NCI-H2171 treated with DMSO at 0.1 percent for 48 hours (cell line): ENCODE results near the gene POTEF.
"Not testable (repeated sequence)": the region's sequence is repeated elsewhere in the genome, so short reads cannot be mapped to it uniquely, and the experiment has no call there.

Experiments
- DNase-seq: peaks from one replicate; lab custom pipeline; 2025; lab: John Stamatoyannopoulos, UW

Gene POTEF

GRCh38 chr2:130152816-130153595 lies 24.0 kb upstream of the POTEF start:
- no peak for DNase-seq

- not testable (repeated sequence) for DNase-seq
Measured at GRCh38 chr2:130152136-130152815, 23.3 kb upstream of the POTEF start.

- not testable (repeated sequence) for DNase-seq
Measured at GRCh38 chr2:130151145-130151512, 22.1 kb upstream of the POTEF start.

GRCh38 chr2:130150181-130151144 lies 21.4 kb upstream of the POTEF start:
- no peak for DNase-seq

GRCh38 chr2:130148515-130148914 lies 19.5 kb upstream of the POTEF start:
- peak; percentile 2 for DNase-seq

- DNase-seq: peak; percentile 54
Measured at GRCh38 chr2:130145006-130145414, 16.0 kb upstream of the POTEF start, which contains the start of gene CCDC74B. CCDC74B (minus strand) TSS chr2:130145112; CDS start chr2:130144996, 116 bp downstream.

- not testable (repeated sequence) for DNase-seq
Measured at GRCh38 chr2:130143266-130144039, 14.4 kb upstream of the POTEF start.

GRCh38 chr2:130142396-130143265 lies 13.6 kb upstream of the POTEF start:
- DNase-seq: not testable (repeated sequence)

GRCh38 chr2:130141645-130142370 lies 12.8 kb upstream of the POTEF start:
- not testable (repeated sequence) for DNase-seq

- not testable (repeated sequence) for DNase-seq
Measured at GRCh38 chr2:130141002-130141401, 12.0 kb upstream of the POTEF start.

- DNase-seq: not testable (repeated sequence)
Measured at GRCh38 chr2:130140516-130140915, 11.5 kb upstream of the POTEF start.

- not testable (repeated sequence) for DNase-seq
Measured at GRCh38 chr2:130139331-130140280, 10.6 kb upstream of the POTEF start.

- peak; percentile 1 for DNase-seq
Measured at GRCh38 chr2:130138841-130139251, 9.8 kb upstream of the POTEF start.

- not testable (repeated sequence) for DNase-seq
Measured at GRCh38 chr2:130138326-130138725, 9.3 kb upstream of the POTEF start.

- not testable (repeated sequence) for DNase-seq
Measured at GRCh38 chr2:130137118-130137517, 8.1 kb upstream of the POTEF start.

- DNase-seq: not testable (repeated sequence)
Measured at GRCh38 chr2:130136546-130136945, 7.5 kb upstream of the POTEF start.

- DNase-seq: no peak
Measured at GRCh38 chr2:130135692-130136541, 6.9 kb upstream of the POTEF start.
